Measurements from ENCODE around the gene IQSEC1.

DNA sequence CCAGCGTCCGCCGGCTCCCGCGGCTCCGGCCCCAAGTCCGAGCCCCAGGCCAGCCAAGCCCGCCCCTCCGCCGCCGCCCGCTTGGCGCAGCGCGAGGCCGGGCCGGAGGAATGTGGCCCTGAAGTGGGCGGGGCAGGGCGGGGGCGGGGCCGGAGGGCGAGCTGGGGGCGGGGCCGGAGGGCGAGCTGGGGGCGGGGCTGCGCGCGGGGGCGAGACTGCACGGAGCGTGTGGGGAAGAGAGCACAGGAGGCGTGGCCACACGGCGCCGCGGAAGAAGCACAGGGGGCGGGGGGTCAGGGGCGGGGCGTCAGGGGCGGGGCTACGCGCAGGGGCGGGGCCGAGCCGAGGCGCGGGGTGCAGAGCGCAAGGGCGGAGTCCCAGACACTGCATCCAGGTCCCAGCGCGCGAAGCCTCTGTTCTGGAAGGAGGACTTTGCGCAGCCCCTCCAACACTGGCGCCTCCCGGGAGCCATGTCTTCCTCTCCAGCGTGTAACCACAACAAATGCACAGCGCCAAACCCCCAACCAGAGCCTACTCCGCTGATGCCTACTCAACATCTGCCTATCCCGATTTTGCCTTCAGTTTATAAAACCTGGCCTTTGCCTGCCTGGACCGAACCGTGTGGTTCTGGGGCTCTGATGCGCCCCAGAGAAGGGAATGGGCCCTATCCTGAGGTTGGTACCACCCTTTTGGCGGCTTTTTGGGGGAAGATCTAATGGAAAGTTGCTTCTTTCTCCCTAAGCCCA is 105.5 kb downstream of the IQSEC1 start:
- no peak for TF ChIP-seq POLR2AphosphoS5 (IDR thresholded peaks at IDR 0.05)
- TF ChIP-seq POLR2A (IDR thresholded peaks at IDR 0.05) = no peak

Measured in breast epithelium (tissue), 3 donors.